Endodermal cell (in vitro differentiated cells): ENCODE results near the gene MALRD1. TPM values are rescaled to one million over a fixed set of nuclear protein-coding genes. Genes with fewer than 3 reads are reported as not detected.

Source experiments
- DNase-seq: peaks from one replicate; pipeline ENCODE4 v3.0.0-alpha.2; 2017
- H3K27ac ChIP-seq: 2 replicates; pipeline ENCODE4 v1.5.1; 2013; ENCODE audit warnings: mild to moderate bottlenecking, low read depth, low read length, moderate library complexity
- H3K27me3 ChIP-seq: 2 replicates; pipeline ENCODE4 v1.6.1; 2013; ENCODE audit warnings: mild to moderate bottlenecking, low read length, moderate library complexity; ENCODE audit not compliant: insufficient read depth, control insufficient read depth, poor library complexity, severe bottlenecking
- H3K36me3 ChIP-seq: 2 replicates; pipeline ENCODE4 v1.7.0; 2013; ENCODE audit warnings: mild to moderate bottlenecking, low read length, moderate library complexity; ENCODE audit not compliant: control insufficient read depth, insufficient read depth
- H3K4me1 ChIP-seq: one replicate; pipeline ENCODE4 v1.7.0; 2013; ENCODE audit warnings: low read length; ENCODE audit not compliant: control insufficient read depth, insufficient read depth
- H3K4me3 ChIP-seq: 2 replicates; pipeline ENCODE4 v1.5.1; 2013; ENCODE audit warnings: mild to moderate bottlenecking, low read length, moderate library complexity
- H3K9ac ChIP-seq: 2 replicates; pipeline ENCODE4 v1.6.1; 2013; ENCODE audit warnings: mild to moderate bottlenecking, low read length, moderate library complexity; ENCODE audit not compliant: poor library complexity, severe bottlenecking; ENCODE audit errors: extremely low read depth
- H3K9me3 ChIP-seq: 2 replicates; pipeline ENCODE4 v1.6.1; 2013; ENCODE audit warnings: mild to moderate bottlenecking, low read length, moderate library complexity; ENCODE audit not compliant: control insufficient read depth
- H3K27ac Mint-ChIP-seq: 2 replicates; pipeline ENCODE4 v1.8.0; 2020; ENCODE audit warnings: mixed read lengths
- H3K27me3 Mint-ChIP-seq: 2 replicates; pipeline ENCODE4 v1.8.0; 2021; ENCODE audit warnings: mild to moderate bottlenecking, mixed read lengths; ENCODE audit not compliant: insufficient read depth
- H3K36me3 Mint-ChIP-seq: 2 replicates; pipeline ENCODE4 v1.8.0; 2020; ENCODE audit warnings: low read depth, mixed read lengths
- H3K4me1 Mint-ChIP-seq: 2 replicates; pipeline ENCODE4 v1.8.0; 2020; ENCODE audit warnings: mixed read lengths
- H3K4me3 Mint-ChIP-seq: 2 replicates; pipeline ENCODE4 v1.8.0; 2020; ENCODE audit warnings: mild to moderate bottlenecking, moderate library complexity, mixed read lengths
- H3K9me3 Mint-ChIP-seq: 2 replicates; pipeline ENCODE4 v1.8.0; 2020; ENCODE audit warnings: mild to moderate bottlenecking, mixed read lengths
- WGBS, 2 experiments: methylation state at CpG; one replicate each; pipeline versions ENCODE4 v1.1.5 to v1.1.7; 2013; ENCODE audit warnings: missing lambda C conversion rate in 2 of 2, mixed read lengths in 1 of 2; ENCODE audit not compliant: insufficient coverage in 1 of 2, insufficient read length in 1 of 2; 5-methylcytosine and 5-hydroxymethylcytosine counted together
- total RNA-seq, 2 donors: library from RNA; stranded (reverse); fragmentation: NEBNext Ultra II Directional in 1 of 2; extraction: Animal tissue kit (Norgen Biotek cat#: 25700) in 1 of 2; gene quantifications; 2 replicates in 1 of 2; 3 replicates in 1 of 2; pipeline ENCODE4 v1.2.1, GENCODE V29; 2021
- TF ChIP-seq, protein P1 (sequence below): fragments of 200-600 bp; sonication (generic); conservative IDR thresholded peaks from 2 replicates; pipeline ENCODE4 v1.5.0; 2021; ENCODE audit warnings: antibody characterized with exemption, mild to moderate bottlenecking

MALRD1 gene
- total RNA-seq, 2 donors from 2014 or later = 0.64 to 1.5 TPM

DNA sequence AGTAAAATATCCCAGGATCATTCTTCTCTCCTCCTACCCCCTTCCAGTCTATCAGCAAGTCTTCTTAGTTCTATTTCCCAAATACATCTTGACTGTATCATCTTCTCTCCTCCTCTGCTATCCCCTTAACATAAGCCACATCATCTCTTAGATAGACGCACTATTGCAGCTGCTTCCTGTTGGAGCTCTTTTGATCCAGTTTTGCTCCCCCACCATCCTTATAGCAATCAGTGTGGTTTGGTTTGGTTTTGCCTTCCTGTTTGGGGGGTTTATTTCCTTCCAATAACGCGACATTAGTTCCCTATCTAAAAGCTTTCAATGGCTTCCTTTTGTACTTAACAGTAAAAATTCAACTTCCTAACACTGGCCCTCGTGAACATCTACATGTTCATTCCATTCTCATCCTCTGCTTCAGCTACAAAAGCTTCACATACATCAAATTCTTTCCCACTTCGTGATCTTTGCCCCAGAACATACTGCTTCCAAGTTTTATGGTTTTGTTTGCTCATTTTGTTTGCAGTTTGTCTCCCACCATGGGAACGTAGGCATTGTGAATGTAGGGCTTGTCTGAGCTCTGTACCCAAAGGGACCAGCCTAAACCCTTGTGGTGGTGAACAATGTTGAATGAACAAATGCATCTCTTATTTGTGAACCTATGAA, 734.0 kb downstream of the MALRD1 start:
- 90 to 96% methylated on average over 3 to 6 of the region's 6 CpGs for WGBS, 2 experiments

DNA sequence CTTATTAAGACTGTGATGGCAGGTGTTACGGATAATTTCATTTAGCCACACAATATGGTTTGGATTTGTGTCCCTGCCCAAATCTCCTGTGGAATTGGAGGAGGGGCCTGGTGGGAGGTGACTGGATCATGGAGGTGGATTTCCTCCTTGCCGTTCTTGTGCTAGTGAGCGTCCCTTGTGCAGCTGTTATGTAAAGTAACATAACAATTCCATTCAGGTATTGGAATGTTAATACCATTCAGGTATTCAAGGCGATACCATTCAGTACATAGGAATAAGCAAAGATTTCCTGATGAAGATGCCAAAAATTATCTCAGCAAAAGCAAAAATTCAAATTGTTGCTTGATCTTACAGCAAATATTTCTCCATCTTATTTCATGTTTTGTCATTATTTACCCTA, 735.1 kb downstream of the MALRD1 start:
- no peak overlapping the region for H3K9ac ChIP-seq
- H3K27ac ChIP-seq = no peak overlapping the region
- Mint-ChIP-seq H3K4me1 (no peaks in the 10 kb centered on the region), H3K4me3 (no peak overlapping the region), H3K27me3 (no peaks in the 10 kb centered on the region), H3K9me3 (no peaks in the 10 kb centered on the region), H3K27ac (no peak overlapping the region), H3K36me3 (no peaks in the 10 kb centered on the region)
- WGBS, 2 experiments = 85 to 100% methylated on average over 1 to 4 of the region's 4 CpGs
- no peaks in the 10 kb centered on the region for H3K9me3 ChIP-seq
- H3K4me1 ChIP-seq = no peaks in the 10 kb centered on the region
- no peak overlapping the region for H3K4me3 ChIP-seq
- no peaks in the 10 kb centered on the region for H3K27me3 ChIP-seq
- H3K36me3 ChIP-seq = no peaks in the 10 kb centered on the region
- TF ChIP-seq, protein P1, sequence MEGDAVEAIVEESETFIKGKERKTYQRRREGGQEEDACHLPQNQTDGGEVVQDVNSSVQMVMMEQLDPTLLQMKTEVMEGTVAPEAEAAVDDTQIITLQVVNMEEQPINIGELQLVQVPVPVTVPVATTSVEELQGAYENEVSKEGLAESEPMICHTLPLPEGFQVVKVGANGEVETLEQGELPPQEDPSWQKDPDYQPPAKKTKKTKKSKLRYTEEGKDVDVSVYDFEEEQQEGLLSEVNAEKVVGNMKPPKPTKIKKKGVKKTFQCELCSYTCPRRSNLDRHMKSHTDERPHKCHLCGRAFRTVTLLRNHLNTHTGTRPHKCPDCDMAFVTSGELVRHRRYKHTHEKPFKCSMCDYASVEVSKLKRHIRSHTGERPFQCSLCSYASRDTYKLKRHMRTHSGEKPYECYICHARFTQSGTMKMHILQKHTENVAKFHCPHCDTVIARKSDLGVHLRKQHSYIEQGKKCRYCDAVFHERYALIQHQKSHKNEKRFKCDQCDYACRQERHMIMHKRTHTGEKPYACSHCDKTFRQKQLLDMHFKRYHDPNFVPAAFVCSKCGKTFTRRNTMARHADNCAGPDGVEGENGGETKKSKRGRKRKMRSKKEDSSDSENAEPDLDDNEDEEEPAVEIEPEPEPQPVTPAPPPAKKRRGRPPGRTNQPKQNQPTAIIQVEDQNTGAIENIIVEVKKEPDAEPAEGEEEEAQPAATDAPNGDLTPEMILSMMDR = no peak
- no peak for DNase-seq

More for the DNA sequence above, 734.0 kb downstream of the MALRD1 start:
- Mint-ChIP-seq H3K4me3 (no peak overlapping the region), H3K27me3 (no peaks in the 10 kb centered on the region), H3K4me1 (no peaks in the 10 kb centered on the region), H3K27ac (no peak overlapping the region), H3K36me3 (no peaks in the 10 kb centered on the region), H3K9me3 (no peaks in the 10 kb centered on the region)
- Histone ChIP-seq H3K4me1 (no peaks in the 10 kb centered on the region), H3K36me3 (no peaks in the 10 kb centered on the region), H3K4me3 (no peak overlapping the region), H3K9ac (no peak overlapping the region), H3K9me3 (no peaks in the 10 kb centered on the region), H3K27ac (no peak overlapping the region), H3K27me3 (no peaks in the 10 kb centered on the region)
- TF ChIP-seq, protein P1 = no peak
- no peak for DNase-seq
